Neuron (in vitro differentiated cells): ENCODE results near the gene CD47.

ENCODE experiments used
- H2AFZ ChIP-seq: one replicate; pipeline ENCODE4 v1.6.1; 2013; ENCODE audit warnings: low read depth, mild to moderate bottlenecking, inconsistent platforms, low read length, moderate library complexity
- H3K27me3 ChIP-seq: one replicate; pipeline ENCODE4 v1.6.1; 2013; ENCODE audit warnings: low read length; ENCODE audit not compliant: insufficient read depth
- H3K36me3 ChIP-seq: one replicate; pipeline ENCODE4 v1.6.1; 2013; ENCODE audit warnings: low read length; ENCODE audit not compliant: insufficient read depth
- H3K4me1 ChIP-seq: one replicate; pipeline ENCODE4 v1.6.1; 2013; ENCODE audit warnings: low read length; ENCODE audit not compliant: insufficient read depth
- H3K4me3 ChIP-seq: 2 replicates; pipeline ENCODE4 v1.5.1; 2013; ENCODE audit warnings: mild to moderate bottlenecking, low read length, moderate library complexity
- H3K9me3 ChIP-seq: one replicate; pipeline ENCODE4 v1.6.1; 2013; ENCODE audit warnings: low read length

The CD47 gene

DNA sequence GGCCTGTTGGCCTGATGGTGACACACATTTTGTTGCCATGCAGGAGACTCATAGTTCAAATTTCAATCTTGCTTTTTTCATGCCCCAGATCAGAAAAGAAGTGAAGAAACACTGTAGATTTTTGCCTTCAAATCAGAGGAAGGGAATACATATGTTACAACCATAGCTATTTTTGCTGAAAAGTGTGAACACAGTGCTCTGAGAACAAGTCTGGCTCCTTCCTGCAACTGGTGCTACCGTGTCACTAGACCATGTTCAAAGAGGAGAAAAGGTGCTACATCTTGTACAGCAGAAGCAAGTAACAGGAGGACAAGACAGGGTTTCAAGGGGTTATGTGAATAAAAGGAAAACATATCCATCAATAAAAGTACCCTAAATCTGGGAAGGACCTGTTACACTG, 44.6 kb downstream of the CD47 start:
- Histone ChIP-seq H3K4me3 (no peak overlapping the region), H3K36me3 (peaks cover 21% of the 10 kb centered on the region), H3K27me3 (no peaks in the 10 kb centered on the region), H3K9me3 (no peaks in the 10 kb centered on the region), H2AFZ (no peak overlapping the region), H3K4me1 (no peaks in the 10 kb centered on the region)

DNA sequence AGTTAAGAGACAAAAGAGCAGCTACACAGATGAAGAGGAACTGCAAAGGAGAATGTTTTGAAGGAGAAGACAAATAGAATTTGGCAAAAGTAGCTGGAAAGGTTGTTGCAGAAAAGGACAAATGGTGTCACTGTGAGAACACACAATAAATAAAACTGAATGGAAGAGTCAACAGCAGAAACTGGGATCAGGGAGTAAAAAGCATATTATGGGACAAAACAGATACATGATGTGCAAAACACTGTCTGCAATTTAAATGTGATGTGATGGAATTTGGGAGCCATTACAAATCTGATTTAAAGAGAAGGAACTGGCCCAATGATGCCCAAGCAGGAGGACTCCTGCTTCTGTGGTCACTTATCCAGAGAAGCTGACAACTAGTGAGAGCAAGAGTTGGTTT, 46.1 kb downstream of the CD47 start:
- peaks cover 14% of the 10 kb centered on the region for H3K36me3 ChIP-seq
- H2AFZ ChIP-seq = no peak overlapping the region
- H3K9me3 ChIP-seq = no peaks in the 10 kb centered on the region
- H3K4me1 ChIP-seq = no peaks in the 10 kb centered on the region
- no peak overlapping the region for H3K4me3 ChIP-seq
- H3K27me3 ChIP-seq = no peaks in the 10 kb centered on the region

DNA sequence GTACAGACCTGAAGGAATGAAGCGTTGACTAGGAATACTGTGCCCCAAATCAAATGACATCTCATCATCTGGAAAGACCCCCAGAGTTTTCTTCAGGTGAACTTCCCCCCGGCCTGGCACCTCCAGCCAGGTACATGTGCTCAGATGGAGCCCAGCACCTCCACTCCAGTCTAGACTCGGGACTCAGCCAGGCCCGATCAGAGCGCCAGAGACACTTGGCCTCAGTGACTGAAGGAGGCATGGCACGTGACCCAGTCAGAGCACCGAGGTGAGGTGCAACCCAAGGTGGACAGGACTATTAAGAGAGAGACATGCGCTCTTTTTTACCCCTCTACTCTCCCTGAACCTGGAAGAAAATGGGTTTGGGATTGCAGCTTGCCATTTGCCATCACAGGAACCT, 48.5 kb downstream of the CD47 start:
- no peaks in the 10 kb centered on the region for H3K9me3 ChIP-seq
- no peak overlapping the region for H2AFZ ChIP-seq
- H3K4me1 ChIP-seq = no peaks in the 10 kb centered on the region
- no peaks in the 10 kb centered on the region for H3K27me3 ChIP-seq
- no peak overlapping the region for H3K4me3 ChIP-seq
- H3K36me3 ChIP-seq = peaks cover 4% of the 10 kb centered on the region

DNA sequence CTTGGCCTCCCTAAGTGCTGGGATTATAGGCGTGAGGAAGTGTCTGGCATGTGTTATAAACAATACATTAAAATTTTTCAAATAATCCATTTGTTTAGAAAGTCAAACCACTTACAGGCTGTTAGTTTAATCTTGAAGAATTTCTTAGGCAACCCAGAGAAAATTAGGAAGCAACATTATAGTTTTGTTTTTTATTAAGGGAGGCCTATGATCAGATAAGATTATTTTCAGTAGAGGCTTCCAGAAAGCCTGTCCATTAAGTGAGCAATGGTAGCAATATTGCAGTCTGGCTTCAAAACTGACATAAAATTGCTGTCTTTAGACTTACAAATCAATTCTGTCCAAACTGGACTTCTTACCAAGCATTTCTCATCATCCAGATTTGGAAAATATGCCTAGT, 49.6 kb downstream of the CD47 start:
- Histone ChIP-seq H3K27me3 (no peaks in the 10 kb centered on the region), H3K36me3 (peaks cover 4% of the 10 kb centered on the region), H2AFZ (no peak overlapping the region), H3K4me1 (no peaks in the 10 kb centered on the region), H3K4me3 (no peak overlapping the region), H3K9me3 (no peaks in the 10 kb centered on the region)

DNA sequence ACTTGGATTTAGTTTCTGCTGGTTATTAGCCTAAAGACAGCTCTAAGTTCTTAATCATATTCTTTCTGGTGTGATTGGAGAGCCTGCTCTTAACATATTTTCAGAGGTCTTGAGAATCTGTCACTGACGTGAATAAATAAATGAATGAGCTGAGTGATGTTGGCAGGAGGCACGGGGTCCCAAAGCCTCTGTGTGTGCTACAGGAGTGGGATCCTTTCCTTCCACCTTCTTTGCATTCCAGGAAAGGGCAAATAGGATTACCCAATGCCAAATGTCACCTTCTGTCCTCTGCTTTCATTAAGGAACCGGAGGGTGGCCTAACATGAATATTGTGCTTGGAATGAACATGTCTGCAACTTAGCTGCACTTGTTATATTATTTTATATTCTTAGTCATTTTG, 53.1 kb downstream of the CD47 start:
- no peaks in the 10 kb centered on the region for H3K9me3 ChIP-seq
- no peak overlapping the region for H2AFZ ChIP-seq
- no peaks in the 10 kb centered on the region for H3K36me3 ChIP-seq
- no peak overlapping the region for H3K4me3 ChIP-seq
- H3K27me3 ChIP-seq = no peaks in the 10 kb centered on the region
- H3K4me1 ChIP-seq = no peaks in the 10 kb centered on the region

DNA sequence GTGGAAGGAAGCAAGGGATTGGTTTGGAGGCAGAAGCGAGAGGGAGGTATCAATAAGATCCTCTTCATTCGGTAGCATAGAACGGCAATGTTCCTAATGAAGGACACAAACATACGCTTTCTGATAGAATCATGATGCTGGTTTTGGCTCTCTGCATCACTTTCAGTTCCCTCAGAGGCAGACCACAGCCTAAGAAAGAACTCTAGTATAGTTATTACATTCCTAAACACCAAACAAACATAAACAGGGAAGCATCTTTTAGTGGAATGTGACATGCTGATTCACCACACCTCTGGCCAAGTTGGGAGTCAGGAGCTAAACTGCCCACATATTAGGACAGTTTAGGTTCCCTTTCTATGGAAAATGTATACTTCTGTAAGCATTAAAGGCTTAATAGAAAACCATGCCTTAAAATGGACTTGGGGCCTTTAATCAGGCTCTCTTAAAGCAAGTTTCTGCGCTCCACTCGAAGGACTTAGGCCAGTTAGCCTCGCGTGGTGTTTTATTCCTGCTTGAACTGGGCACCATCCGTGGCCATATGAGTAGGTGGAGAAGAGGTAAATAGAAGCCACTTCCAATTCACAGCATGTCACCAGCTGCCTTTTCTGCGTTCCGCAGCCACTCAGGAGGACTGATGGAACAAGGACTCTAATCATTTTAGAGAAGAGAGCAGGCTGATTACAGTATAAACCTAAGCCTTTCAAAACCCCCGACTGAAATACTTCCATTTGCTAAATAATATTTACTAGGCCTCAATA, 53.7 kb downstream of the CD47 start:
- Histone ChIP-seq H3K4me3 (no peak overlapping the region), H3K4me1 (no peaks in the 10 kb centered on the region), H3K27me3 (no peaks in the 10 kb centered on the region), H3K9me3 (no peaks in the 10 kb centered on the region), H2AFZ (no peak overlapping the region), H3K36me3 (no peaks in the 10 kb centered on the region)

DNA sequence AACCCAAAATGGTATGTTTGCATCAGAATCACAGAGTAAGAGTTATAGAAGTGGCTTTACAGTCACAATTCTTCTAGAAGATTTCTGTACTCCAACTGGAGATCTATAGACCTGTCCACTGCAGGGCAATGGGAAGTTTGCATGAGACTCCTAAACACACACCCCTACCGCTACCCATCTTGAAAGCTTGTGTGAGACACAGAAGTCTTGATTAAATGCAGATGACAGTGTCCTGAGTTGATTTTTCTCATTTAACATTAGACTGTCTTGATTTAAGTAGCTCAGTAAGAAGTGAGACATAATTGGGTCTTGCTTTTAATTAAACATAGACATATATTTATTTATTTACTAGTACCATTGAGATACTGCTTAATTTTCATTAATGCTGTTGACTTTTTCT, 54.4 kb downstream of the CD47 start:
- no peaks in the 10 kb centered on the region for H3K27me3 ChIP-seq
- H3K4me1 ChIP-seq = no peaks in the 10 kb centered on the region
- no peaks in the 10 kb centered on the region for H3K9me3 ChIP-seq
- H2AFZ ChIP-seq = no peak overlapping the region
- H3K36me3 ChIP-seq = no peaks in the 10 kb centered on the region
- H3K4me3 ChIP-seq = no peak overlapping the region

DNA sequence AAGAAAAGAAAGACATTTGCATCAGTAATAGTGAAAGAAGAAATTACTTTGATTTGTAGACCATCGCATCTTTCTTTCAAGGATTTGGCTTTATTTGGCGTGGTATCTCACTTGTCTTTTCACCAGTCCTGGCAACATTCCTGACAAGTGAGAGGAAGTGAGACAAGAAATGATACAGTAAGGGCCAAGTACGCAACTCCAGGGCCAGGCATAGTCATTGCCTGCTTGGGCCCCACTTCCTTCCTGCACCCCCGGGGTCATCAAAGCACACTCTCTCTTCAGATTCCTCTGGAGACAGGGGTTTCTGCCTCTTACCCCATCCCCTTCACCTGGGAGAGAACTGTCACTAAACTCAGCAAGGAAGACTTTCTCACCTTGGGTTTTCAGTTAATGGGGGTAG, 55.1 kb downstream of the CD47 start:
- Histone ChIP-seq H3K27me3 (no peaks in the 10 kb centered on the region), H3K4me3 (no peak overlapping the region), H3K9me3 (no peaks in the 10 kb centered on the region), H3K4me1 (no peaks in the 10 kb centered on the region), H3K36me3 (no peaks in the 10 kb centered on the region), H2AFZ (no peak overlapping the region)

DNA sequence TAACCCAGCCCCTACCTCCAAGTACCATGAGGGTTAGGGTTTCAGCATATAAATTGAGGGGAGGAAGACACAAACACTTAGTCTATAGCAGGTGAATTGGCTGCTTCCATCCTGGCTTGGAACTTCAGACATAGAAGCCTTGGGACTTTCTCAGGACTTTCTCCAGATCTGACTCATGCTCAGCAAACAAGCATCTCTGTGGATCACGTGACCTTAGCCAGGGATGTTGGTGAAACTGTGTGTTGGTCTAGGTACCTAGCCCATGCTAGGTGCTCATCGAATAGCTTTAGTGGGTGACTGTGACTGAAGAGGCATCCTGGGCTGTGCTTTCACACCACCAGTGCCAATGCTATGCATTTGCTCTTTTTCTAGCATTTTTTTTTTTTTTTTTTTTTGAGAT, 58.9 kb downstream of the CD47 start:
- Histone ChIP-seq H2AFZ (no peak overlapping the region), H3K4me1 (peaks cover 7% of the 10 kb centered on the region), H3K9me3 (no peaks in the 10 kb centered on the region), H3K36me3 (no peaks in the 10 kb centered on the region), H3K4me3 (no peak overlapping the region), H3K27me3 (no peaks in the 10 kb centered on the region)

DNA sequence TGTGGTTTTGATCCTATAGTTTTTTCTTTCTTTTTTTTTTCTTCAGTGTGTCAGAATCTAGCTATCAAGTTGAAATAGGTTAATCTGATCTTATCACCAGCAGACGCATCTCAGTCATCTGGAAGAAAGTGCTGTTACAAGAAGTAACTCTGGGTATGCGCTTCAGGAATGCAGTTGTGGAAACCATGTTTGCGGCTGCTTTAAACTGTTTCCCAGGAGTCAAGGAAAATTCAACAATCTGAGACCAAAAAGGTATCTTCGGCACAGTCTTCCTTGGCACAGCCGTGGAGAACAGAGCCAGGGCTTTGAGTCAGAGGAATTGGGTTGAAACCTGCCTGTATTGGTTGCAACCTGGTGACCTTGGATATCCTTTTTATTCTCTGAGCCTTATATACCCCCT, 59.9 kb downstream of the CD47 start:
- no peak overlapping the region for H3K4me3 ChIP-seq
- H2AFZ ChIP-seq = no peak overlapping the region
- no peaks in the 10 kb centered on the region for H3K27me3 ChIP-seq
- H3K9me3 ChIP-seq = no peaks in the 10 kb centered on the region
- no peaks in the 10 kb centered on the region for H3K36me3 ChIP-seq
- peaks cover 7% of the 10 kb centered on the region for H3K4me1 ChIP-seq

DNA sequence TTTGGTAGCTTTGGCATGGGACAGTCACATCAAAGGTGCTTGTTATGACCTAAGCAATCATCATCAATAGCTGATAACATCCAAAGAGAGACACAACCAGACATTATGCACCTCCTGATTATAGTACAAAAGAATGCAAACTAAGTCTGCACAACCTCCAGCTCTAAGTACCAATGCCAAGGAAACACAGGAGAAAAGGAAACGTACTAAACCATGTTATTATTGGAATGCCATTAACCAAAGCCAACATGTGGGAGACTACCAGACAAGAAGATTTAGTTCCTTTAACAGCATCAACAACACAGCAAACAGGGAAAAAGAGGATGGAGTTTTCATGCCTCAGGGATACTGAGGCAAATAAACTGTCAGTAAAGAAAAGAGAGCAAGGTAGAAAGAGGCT, 61.4 kb downstream of the CD47 start:
- no peaks in the 10 kb centered on the region for H3K9me3 ChIP-seq
- H3K4me1 ChIP-seq = peaks cover 7% of the 10 kb centered on the region
- no peak overlapping the region for H3K4me3 ChIP-seq
- H3K36me3 ChIP-seq = no peaks in the 10 kb centered on the region
- no peaks in the 10 kb centered on the region for H3K27me3 ChIP-seq
- no peak overlapping the region for H2AFZ ChIP-seq

DNA sequence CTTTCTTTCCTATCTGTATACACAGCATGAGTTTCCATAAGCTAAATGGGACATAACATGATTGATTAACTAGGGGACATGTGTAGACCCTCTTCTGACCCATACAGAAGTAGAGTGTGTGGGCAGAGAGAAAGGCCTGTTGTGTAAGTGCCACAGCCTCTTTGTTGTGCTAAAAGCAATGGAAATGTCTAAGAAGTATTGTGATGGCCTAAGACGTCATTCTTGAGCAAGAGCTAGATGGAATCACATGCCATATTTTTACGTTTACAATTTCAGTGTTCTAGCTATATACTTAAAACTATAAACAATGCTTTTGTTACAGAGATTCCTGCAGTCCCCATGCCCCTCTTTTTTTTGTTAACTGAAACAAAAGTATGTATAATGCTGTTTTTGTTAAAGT, 61.9 kb downstream of the CD47 start:
- Histone ChIP-seq H3K9me3 (peaks cover 2% of the 10 kb centered on the region), H3K4me3 (no peak overlapping the region), H2AFZ (no peak overlapping the region), H3K4me1 (peaks cover 7% of the 10 kb centered on the region), H3K27me3 (no peaks in the 10 kb centered on the region), H3K36me3 (no peaks in the 10 kb centered on the region)

DNA sequence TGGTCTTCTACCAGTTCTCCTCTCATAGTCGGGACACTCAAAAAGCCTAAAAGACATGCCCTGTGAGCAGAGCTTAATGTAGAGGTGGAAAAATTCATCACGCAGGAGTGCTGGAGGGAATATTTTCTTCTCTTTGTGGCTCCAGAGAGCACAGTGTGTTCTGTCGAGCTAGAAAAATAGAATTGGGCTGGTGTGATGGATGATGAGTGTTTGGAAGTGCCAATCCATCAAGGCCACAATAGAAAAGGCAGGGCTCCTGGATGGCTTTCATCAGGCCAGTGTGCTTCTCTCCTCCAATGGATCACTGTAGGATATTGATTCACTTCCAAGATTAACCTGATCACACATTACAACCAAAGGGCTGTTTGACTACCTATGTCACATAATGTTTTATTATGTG, 65.7 kb downstream of the CD47 start:
- H2AFZ ChIP-seq = no peak overlapping the region
- H3K36me3 ChIP-seq = no peaks in the 10 kb centered on the region
- peaks cover 7% of the 10 kb centered on the region for H3K4me1 ChIP-seq
- peaks cover 2% of the 10 kb centered on the region for H3K9me3 ChIP-seq
- H3K27me3 ChIP-seq = no peaks in the 10 kb centered on the region
- no peak overlapping the region for H3K4me3 ChIP-seq

DNA sequence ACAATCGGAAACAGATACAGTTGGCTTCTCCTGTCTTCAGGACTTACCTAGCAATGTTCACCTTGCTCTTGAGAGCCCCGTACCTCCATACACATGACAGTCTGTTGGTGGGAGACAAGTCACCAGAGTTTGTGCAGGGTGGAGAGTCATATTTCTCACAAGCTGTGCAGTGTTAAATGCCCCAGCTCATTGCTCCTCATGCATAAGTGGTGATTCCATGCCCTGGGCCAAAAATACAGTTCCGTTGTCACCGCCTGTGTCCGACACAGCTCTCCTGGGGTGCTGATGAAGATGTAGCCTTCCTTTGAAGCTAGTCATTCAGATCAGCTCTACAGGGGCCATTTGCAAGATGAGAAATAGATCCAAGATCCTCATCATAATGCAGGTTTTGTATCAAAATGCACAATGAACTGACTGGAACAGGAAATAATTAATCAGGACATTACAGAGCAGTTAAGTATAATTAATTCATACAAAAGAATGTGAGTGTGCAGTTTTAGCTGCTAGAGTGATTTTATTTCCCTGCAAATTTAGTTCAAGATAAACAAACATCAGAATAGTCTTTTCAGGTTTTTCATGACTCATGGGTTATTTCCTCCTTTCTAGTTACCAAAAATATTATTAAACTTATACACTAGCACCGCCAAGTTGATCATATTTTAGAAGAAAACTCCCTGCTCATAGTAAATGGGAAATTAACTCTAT, 66.5 kb downstream of the CD47 start:
- H2AFZ ChIP-seq = no peak overlapping the region
- peaks cover 2% of the 10 kb centered on the region for H3K9me3 ChIP-seq
- H3K4me3 ChIP-seq = no peak overlapping the region
- no peaks in the 10 kb centered on the region for H3K27me3 ChIP-seq
- peaks cover 7% of the 10 kb centered on the region for H3K4me1 ChIP-seq
- H3K36me3 ChIP-seq = no peaks in the 10 kb centered on the region
